ENCODE measurements around the gene IFITM2.

GRCh38 chr11:259413-259812 lies 48.2 kb upstream of the IFITM2 start:
- TF ChIP-seq CTCF (IDR thresholded peaks at IDR 0.05) = no peak
- no peak for TF ChIP-seq POLR2AphosphoS5 (IDR thresholded peaks at IDR 0.05)
- TF ChIP-seq POLR2A (IDR thresholded peaks at IDR 0.05) = no peak
